Measurements from ENCODE around the gene FAM161A. TPM values are rescaled to one million over a fixed set of nuclear protein-coding genes. Genes with fewer than 3 reads are reported as not detected.

FAM161A gene
- total RNA-seq, 4 donors from 2014 or later: 0.96 to 2.5 (median 1.9) TPM

- ATAC-seq: no peak
- no peak for TF ChIP-seq CTCF (IDR thresholded peaks at IDR 0.05)
- no peak for TF ChIP-seq POLR2A (IDR thresholded peaks at IDR 0.05)
- Histone ChIP-seq H3K27ac (no peak overlapping the region), H3K36me3 (no peaks in the 10 kb centered on the region), H3K4me3 (no peak overlapping the region), H3K27me3 (peaks cover 6% of the 10 kb centered on the region), H3K4me1 (no peaks in the 10 kb centered on the region), H3K9me3 (no peaks in the 10 kb centered on the region)
- 71 to 77% methylated on average over 1 to 2 of the region's 2 CpGs for WGBS, 2 donors (ENCODE audit: low coverage in 1 of 2)
Observed at GRCh38 chr2:61786876-61787275, 67.0 kb downstream of the FAM161A start.

- H3K27me3 ChIP-seq: peaks cover 6% of the 10 kb centered on the region
- H3K9me3 ChIP-seq: peaks cover 0 to 4% (median 0%) of the 10 kb centered on the region in 3 donors
- no peak for ATAC-seq
- no peak overlapping the region for H3K27ac ChIP-seq
- no peaks in the 10 kb centered on the region for H3K4me1 ChIP-seq
- TF ChIP-seq POLR2A (IDR thresholded peaks at IDR 0.05) (no peak), CTCF (IDR thresholded peaks at IDR 0.05) (no peak), POLR2AphosphoS5 (IDR thresholded peaks at IDR 0.05) (no peak), EP300 (IDR thresholded peaks at IDR 0.05) (no peak)
- no peak overlapping the region for H3K4me3 ChIP-seq
- H3K36me3 ChIP-seq: no peaks in the 10 kb centered on the region
Observed at GRCh38 chr2:61785583-61785982, 68.3 kb downstream of the FAM161A start.

GRCh38 chr2:61784643-61785042, 69.2 kb downstream of the FAM161A start:
- 65 to 80% methylated on average over 2 to 4 of the region's 4 CpGs for WGBS, 2 donors (ENCODE audit: low coverage in 1 of 2)
- Histone ChIP-seq H3K9me3 (peaks cover 0 to 4% (median 0%) of the 10 kb centered on the region in 3 donors), H3K36me3 (no peaks in the 10 kb centered on the region), H3K27ac (no peak overlapping the region), H3K27me3 (peaks cover 6% of the 10 kb centered on the region), H3K4me1 (no peaks in the 10 kb centered on the region), H3K4me3 (no peak overlapping the region)
- TF ChIP-seq POLR2A (IDR thresholded peaks at IDR 0.05): no peak
- TF ChIP-seq EP300 (IDR thresholded peaks at IDR 0.05): no peak
- TF ChIP-seq CTCF (IDR thresholded peaks at IDR 0.05): no peak
- no peak for TF ChIP-seq POLR2AphosphoS5 (IDR thresholded peaks at IDR 0.05)
- ATAC-seq: no peak

- H3K4me1 ChIP-seq: no peaks in the 10 kb centered on the region
- ATAC-seq: no peak
- WGBS, 2 donors (ENCODE audit: low coverage in 1 of 2): 77 to 100% methylated on average over 2 to 3 of the region's 8 CpGs
- H3K9me3 ChIP-seq: no peaks in the 10 kb centered on the region
- peak overlapping the region in 1 of 4 donors; percentile 19 for H3K27ac ChIP-seq
- H3K4me3 ChIP-seq: no peak overlapping the region
- no peaks in the 10 kb centered on the region for H3K27me3 ChIP-seq
- no peaks in the 10 kb centered on the region for H3K36me3 ChIP-seq
- TF ChIP-seq CTCF (IDR thresholded peaks at IDR 0.05) (no peak), POLR2A (IDR thresholded peaks at IDR 0.05) (no peak), POLR2AphosphoS5 (IDR thresholded peaks at IDR 0.05) (no peak), EP300 (IDR thresholded peaks at IDR 0.05) (no peak)
Observed at GRCh38 chr2:61775956-61776570, 77.8 kb downstream of the FAM161A start.

Small RNAs within 50 kb of the gene (small RNA-seq; reads per million reads assigned to genes)
- 0 reads per million in 4 donors for gene RPS24P7

Other genes with a start within 250 kb of the FAM161A start
- 10 to 100 TPM; 82.7 to 97.1 (median 90.1) TPM for gene CCT4, start 34.6 kb upstream of the FAM161A start, total RNA-seq
- 10 to 100 TPM; 32.3 to 50.4 (median 44.2) TPM for gene COMMD1, start 51.6 kb upstream of the FAM161A start, total RNA-seq

Data from gastroesophageal sphincter (tissue), 4 donors.